SKM-1 (cell line): Measurements from ENCODE around the gene HIVEP3.

Experiments used
- DNase-seq: peaks from one replicate; lab custom pipeline; 2025; ENCODE audit not compliant: unreplicated experiment; lab: John Stamatoyannopoulos, UW

The HIVEP3 gene

DNA sequence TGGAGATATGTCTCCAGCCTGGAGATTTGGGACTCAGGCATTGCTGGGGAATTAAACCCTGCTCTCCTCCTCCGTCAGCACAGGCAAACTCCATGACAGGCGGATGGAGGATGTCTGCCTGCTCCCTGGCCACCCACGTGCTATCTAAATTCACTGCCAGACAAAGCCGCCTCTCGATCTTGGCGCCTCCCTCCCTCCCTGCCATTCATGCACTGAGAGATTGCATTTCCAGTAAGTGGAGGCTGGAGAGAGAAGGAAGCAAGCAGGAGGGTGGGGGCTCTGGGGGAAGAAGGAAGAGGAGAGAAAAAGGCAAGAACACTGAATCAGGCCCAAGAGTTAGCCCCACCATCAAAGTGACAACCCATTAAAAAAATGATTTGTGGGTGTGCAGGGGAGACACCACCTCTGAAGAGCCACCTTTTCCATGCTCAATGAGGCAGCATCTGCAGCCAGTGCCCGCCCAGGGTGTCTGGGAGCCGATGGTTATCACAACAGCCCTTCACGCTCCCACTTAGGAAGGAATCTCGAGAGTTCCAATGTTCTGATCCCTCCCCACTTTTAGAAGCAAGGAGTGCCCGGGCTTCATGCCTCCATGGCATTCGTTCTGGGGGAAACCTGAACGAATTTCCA lies 183.0 kb downstream of the HIVEP3 start:
- no peak for DNase-seq

DNA sequence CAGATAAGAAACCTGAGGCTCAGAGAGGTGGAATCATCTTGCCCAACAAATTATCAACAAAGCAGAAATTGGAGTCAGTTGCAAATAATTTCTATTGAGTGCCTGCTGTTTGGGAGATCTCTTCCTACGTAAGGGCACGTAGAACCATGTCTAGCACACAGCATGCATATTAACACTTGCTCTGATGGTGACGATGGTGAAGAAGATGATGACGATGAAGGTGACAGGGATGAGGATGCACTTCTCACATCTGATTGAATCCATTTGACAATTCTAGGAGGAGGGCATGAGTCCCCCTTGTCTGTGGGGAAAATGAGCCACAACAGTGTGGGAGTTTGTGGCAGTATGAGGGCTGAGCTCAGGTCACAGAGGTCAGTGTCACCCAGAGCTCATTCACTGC lies 183.6 kb downstream of the HIVEP3 start:
- DNase-seq, result no peak

DNA sequence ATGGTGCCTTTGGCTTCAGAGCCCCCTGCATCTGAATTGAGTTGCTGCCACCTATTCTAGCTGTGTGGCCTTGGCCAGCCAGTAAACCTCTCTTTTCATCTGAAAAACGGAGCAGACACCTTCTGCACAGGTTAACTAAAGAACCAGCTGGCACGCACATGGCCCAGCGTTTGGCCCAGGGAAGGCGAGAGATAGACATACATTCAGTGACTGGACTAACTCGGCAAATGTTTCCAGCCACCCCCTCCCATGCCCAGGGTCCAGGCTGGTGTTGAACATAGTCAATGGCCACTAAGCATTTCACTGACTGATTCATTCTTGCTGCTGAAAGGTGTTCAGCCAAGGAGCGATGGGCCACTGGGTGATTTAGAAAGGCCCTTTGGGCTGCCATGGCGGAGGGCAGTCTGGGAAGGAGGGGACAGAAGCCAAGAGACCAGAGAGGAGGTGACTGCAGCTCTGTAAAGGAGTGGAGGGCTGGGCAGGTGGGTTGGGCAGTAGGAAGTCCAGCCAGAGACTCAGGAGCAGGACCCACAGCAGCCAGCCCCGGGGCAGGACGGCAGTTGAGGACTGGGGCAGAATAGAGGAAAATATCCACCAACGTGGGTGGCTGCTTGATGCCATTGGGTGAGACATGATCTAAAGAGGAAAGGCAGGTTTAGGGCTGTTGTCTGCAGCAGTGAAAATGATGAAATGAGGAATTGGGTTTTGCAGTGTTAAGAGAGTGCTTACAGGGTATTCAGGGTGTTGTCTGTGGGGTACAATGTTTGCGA lies 184.3 kb downstream of the HIVEP3 start:
- no peak for DNase-seq

DNA sequence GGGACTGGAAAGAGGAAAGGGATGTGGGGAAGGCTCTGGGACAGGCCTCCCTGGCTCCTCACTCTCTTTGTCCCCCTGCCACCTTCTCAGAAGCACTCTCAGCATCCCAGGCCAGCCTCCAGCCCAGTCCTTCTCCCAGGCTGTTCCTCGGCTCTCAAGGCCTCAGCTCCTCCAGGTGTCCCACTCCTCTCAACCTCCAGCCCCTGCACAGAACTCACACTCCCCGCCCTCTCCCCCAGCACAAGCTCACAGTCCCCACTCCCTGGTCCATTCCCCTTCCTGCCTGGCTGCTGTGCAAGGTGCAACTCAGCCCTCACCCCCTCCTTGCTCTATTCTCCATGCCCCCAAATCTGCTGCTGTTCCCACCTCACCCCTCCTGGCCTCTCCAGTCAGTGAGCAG lies 185.0 kb downstream of the HIVEP3 start:
- no peak for DNase-seq

DNA sequence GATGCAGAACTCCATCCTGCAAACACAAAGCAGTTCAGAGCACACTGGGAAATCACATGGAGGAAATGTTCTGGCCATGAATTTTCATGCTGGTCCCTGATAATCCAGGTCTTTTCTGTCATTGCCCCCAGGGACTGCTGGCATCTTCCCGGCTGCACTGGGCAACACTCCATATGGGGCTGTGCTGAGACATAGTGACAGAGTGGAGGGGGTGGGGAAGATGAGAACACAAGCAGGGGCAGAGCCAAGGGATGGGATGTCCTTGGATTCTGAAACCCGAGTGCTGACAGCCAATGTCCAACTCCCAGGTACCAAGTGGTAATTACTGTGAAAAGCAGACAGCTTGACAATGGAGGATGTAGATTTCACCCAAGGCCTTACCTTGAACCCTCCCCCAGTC lies 185.7 kb downstream of the HIVEP3 start:
- DNase-seq, result no peak

DNA sequence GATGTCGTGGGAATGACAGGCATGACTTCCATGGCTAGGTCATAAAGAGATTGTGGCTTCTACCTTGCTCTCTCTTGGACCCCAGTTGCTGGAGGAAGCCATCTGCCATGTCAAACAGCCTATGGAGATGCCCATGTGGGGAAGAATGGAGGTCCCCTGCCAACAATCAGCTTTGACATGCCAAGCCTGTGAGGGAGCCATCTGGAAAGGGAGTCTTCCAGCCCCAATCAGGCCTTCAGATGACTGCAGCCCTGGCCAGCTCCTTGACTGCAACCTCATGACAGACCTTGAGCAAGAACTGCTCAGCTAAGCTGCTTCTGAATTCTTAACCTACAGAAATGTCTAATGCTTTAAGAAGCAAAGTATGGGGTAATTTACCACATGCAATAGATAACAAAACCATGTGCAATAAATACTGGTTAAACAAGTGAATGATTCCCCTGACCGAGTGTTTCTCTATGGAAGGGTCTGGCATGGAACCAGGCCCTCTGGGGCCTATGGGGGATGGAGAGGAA lies 187.1 kb downstream of the HIVEP3 start:
- no peak for DNase-seq

DNA sequence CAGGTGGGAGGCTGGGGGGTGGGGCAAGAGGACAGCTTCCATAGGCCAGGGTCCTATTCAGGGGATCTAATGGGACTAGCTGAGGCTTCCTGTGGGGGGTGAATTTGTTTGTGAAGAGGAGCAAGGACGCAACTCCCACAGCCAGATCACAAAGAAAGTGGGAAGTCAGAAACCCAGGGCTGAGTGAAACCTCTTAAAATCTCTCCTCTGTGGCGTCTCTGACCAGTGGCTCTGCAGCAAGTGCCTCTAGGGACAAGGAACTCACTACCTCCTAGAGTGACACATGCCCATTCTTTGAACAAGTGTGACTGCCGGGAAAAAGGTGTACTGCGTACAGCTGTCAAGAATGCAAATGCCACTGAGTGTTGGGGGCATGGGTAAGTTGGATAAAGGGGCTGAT lies 187.9 kb downstream of the HIVEP3 start:
- no peak for DNase-seq

DNA sequence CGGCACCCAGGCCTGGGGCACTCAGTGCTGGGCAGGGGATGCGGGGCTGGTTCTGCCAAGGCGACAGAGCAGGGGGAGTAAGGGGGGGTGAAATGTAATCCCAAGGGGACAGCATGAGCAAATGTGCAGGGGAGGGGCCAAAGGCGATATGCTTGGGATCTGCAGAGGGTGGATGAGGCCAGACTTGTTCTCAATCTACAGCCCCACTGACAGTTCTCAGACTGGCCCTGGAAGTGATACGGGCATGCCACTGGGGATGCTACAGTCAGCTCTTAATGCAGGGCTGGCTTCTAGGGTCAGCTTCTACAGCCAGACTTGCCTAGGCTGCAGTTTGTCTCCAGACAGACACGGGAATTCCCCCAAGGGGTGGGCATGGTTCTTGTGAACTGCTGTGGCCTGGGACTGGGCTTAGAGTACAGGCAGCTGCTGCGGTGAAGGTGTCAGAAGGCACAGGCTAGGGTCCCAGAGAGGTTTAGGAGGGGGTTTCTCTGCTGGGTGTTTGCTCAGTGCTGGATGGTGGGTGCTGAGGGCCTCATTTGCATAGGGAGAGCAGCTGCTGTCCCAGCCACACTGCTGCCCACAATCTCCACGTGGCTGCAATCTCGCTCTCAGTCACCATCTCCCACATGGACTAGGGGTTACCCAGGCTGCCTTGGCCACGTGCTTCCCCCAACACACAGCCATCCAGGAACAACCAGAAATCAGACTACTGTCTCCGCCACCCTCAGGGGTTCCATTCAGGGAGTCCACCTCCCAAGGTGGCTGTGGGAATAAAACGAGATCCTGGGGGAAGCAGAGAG lies 190.1 kb downstream of the HIVEP3 start:
- no peak for DNase-seq

DNA sequence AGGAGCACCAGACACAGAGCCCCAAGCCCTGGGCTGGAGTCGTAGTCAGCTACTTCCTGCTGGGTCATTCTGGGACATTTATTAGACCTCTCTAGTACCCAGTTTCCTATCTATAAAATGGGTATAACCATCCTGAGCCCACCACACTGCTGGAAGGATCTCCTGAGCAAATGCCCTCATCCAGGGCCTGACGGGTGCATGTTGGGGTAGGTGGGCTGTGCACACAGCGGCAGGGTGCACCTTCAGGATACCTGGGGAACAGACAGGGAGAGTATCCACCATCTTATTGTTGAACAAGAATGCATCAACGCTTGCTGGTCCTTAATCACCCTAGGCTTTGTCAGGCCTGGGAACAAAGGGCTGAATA lies 191.0 kb downstream of the HIVEP3 start:
- no peak for DNase-seq

DNA sequence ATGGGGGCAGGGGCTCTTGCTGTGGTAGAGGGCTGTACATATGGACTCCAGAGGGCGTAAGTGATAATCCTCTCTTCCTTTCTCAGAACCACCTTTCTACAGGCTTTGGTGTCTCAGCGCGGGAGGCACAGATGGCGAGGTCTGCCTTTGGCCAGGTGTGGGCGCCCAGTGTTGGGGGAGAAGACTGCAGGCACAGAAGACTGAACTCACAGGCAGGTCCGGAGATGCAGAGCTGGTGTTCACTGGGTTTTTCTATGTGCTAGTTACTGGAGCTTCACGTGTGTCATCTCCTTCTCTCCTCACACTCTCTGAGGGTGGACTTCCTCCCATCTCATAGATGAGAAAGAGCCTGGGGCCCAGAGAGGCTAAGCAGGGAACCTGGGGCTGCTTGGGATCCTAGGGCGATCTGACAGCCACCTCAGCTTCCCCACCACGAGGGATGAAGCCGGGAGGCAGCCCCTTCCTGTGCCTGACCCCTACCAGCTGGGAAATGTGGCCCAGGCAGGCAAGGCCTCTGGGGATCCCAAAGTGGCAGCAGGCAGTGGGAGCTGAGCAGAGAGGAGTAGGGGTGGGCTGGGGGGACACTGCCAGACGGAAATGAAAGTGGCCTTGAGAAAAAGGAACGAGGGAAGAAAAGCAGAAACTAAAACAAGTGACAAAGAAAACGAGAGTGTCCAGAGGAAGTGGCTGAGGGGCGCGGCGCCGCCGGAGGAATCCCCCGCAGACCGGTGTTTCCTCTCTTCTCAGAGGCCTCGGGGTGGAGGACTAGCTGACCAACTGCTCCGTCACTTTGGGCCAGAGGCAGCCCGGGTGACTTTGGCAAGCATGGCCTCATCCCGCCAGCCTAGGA lies 191.6 kb downstream of the HIVEP3 start:
- peak; percentile 83 for DNase-seq

DNA sequence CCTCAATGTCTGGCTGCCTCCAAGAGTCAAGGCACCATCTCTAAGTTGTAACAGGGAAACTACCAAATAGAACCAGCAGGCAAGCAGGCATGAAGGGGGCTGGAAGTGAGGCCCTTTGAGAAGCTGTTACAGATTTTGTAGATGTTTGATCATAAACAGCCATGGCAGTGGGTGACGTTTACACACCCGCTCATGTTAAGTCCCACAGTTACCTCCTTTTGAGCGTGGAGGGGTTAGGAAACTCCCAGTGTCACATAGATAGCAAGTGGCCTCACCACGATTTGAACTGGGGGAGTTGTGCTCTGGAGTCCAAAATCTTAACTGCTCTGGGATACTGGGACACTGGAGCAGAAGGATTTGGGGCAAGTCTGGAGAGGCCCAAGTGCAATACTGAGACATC lies 192.4 kb downstream of the HIVEP3 start:
- DNase-seq, result no peak

DNA sequence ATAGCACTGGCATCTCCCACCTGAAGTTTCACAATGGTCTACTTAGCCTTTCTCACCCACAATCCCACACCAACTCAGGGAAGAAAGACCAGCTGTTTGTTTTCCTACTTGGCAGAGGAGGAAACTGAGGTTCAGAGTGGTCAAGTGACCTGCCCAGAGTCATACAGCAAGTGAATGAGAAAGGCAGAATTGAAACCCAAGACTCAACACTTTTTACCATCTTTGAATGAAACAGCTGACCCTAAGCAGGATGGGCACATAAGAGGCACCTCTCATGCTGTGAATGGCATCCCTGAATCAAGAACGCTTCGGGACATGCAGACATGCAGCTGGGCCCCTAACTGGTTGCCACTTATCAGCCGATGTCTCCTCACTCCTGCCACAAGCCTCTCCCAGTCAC lies 193.8 kb downstream of the HIVEP3 start:
- DNase-seq, result no peak

DNA sequence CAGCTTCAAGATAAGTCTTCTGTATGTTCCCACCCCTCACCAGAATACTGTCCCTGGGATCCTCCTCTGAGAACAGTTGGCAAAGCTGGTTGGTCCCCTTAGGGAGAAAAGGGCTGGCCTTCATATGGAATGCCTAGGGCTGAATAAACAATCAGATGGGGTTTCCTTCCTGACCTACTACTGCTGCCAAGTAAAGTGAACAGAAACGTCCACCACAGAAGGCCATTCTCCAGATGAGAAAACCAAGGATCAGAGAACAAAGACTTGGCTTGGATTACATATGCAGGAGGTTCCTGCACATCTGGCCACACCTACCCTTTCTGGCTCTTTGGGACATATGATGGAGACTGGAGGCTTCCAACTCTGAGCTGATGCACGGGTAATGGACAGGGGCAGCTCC lies 194.5 kb downstream of the HIVEP3 start:
- no peak for DNase-seq

DNA sequence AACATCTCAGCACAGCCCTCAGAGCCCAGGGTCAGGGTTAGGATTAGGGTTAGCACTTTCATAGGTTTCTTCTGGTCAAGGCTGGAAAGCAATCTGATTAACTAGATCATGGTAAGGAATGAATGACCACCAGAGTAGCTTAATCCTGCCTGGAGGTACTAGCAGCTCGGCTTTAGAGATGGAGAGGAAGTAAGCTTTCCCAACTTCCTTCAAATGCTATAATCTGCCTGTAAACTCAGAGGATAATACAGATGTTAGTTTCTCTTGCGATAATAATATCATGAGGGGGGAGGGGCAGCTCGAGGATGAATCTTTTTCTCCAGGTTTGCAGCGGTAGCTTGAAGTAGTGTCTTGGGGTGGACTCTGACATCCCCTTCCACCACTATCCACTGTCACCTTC lies 194.9 kb downstream of the HIVEP3 start:
- no peak for DNase-seq

DNA sequence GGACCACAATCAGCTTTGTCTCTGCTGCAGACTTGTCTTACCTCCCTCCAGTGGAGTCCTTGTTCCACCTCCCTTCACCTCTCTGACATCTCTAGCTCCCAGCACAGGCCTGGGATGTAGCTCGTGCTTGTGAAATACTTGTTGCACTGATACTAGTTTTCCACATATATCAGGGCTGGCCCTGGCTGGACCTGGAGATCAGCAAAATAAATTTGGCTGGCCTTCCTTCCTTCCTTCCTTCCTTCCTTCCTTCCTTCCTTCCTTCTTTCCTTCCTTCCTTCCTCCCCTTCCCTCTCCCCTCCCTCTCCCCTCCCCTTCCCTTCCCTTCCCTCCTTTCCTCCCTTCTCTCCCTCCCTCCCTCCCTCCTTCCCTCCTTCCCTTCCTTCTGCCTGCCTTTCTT lies 196.5 kb downstream of the HIVEP3 start:
- no peak for DNase-seq

DNA sequence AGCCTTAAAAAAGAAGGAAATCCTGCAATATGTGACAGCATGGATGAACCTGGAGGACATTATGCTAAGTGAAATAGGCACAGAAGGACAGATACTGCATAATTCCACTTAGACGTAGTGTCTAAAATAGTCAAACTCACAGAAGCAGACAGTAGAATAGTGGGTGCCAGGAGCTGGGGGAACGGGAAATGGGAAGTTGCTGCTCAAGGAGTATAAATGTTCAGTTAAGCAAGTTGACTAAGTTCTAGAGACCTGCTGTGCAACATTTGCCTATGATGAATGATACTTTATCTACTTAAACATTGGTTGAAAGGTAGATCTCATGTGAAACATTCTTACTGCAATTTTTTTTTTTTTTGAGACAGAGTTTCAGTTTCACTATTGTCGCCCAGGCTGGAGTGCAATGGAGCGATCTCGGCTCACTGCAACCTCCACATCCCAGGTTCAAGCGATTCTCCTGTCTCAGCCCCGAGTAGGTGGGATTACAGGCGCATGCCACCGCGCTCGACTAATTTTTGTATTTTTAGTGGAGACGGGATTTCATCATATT lies 197.8 kb downstream of the HIVEP3 start:
- DNase-seq, result no peak

DNA sequence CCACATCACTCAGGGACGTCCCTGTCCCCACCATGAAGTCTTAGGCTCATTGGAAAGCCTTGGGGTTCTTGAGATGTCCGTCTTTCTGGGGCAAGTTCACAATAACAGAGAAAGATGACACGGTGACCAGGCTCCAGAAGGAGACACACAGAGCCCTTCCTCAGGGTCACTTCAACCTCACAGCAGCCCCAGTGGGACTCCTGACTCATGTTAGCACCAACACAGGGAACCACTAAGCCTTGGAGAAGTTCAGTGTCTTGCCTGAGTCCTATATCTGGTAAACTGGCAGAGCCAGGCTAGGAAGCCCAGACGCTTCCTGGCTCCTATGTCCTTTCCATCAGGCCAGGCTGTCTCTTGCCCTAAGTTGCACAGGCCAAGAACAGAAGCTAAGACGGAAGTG lies 199.1 kb downstream of the HIVEP3 start:
- DNase-seq, result no peak

DNA sequence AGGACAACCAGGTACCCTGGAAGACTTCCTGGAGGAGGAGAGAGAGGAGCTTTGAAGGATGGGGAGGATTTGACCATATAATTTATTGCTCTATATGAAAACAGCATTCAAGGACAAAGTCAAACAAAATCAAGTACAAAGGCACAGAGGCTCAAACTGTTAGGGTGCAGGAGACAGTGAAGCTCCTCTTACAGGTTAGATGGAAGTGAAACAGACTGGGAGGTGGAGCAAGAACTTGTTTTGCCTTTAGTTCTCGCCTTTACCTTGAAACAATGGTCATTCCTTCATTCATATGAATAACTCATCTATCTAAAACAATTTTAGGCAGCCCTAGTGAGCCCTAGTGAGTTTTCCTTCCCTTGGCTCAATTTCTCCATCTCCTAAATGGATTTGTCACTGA lies 199.6 kb downstream of the HIVEP3 start:
- DNase-seq, result no peak

DNA sequence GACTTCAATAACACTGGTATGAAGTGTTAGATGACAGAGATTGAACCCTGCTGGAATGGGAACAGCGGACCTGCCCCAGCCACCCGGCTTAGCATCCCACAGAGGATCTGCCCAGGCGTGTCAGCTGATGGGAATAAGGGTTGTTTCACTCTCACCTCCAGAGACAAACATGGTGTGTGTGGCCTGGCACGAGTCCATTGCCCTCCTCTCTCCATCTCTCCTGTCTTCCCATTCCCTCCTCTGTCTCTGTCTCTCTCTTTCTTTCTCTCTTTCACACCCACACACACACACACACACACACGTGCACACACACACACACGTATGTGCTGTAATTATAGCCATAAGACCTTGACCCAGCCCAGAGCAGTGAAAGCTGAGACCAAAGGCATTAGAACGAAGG lies 200.2 kb downstream of the HIVEP3 start:
- DNase-seq, result no peak

DNA sequence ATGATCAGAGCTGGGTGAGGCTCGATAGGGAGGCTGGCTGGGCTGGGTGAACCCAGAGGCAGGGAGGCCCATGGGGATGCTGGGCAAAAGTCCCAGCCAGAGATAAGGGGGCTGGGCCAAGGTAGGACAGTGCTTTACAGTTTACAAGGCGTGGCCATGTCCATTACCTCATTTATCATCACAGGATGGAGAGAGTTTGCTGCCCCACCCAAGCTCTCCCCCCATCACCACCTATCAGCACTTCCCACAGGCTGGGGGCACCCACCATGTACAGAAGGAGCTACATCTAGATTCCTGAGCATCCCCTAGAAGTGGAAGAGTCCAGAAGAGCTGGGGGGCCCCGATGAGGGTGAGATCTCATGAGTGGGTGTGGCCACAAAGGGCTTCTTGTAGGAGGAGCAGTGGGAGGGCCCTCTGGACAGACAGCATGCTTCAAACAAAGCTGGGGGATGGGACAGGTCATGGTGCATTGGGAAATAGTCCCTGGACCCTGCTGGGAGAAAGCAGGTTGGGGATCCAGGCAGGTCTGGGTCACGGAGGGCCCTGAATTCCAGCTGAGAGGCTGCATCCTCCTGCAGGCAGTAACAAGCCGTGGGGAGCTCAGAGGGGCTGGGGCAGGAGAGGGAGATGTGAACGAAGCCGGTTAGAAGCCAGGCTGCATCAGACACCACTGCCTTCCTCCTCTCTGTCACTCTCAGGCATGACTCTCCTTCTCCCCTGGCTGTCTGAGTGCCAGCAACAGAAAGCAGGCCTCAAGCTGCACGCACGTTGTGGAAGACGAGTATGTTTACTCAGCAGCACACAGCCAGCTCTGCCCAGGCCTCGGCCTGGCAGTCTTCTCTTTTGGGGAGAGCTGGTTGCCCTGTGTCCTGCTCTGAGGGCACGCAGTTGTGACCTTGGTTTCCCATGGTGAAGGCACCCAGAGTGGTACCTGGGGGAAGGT lies 202.3 kb downstream of the HIVEP3 start:
- no peak for DNase-seq
